MM.1S (cell line): ENCODE measurements around the gene LORICRIN.

Experiments used
- DNase-seq: peaks from one replicate; pipeline ENCODE4 v3.0.0-alpha.2; 2015
- H2AFZ ChIP-seq: fragments of 300-600 bp; sonication (generic); 2 replicates; pipeline ENCODE4 v1.6.0; 2016; ENCODE audit warnings: antibody characterized with exemption, low read length
- H3F3A ChIP-seq: fragments of 300-600 bp; sonication (generic); 2 replicates; pipeline ENCODE4 v1.6.1; 2016; ENCODE audit warnings: mild to moderate bottlenecking, antibody characterized with exemption, low read length, moderate library complexity, mixed read lengths; ENCODE audit not compliant: insufficient read depth
- H3K27ac ChIP-seq: fragments of 300-600 bp; sonication (generic); 2 replicates; pipeline ENCODE4 v1.5.1; 2016; ENCODE audit warnings: mild to moderate bottlenecking, low read length
- H3K27me3 ChIP-seq: fragments of 300-600 bp; sonication (generic); replicated peaks from 2 replicates; pipeline ENCODE4 v1.6.0; 2016; ENCODE audit warnings: low read length; ENCODE audit not compliant: insufficient read depth
- H3K36me3 ChIP-seq: fragments of 300-600 bp; sonication (generic); replicated peaks from 2 replicates; pipeline ENCODE4 v1.6.1; 2016; ENCODE audit warnings: mild to moderate bottlenecking, low read length, mixed read lengths; ENCODE audit not compliant: insufficient read depth
- H3K4me1 ChIP-seq: fragments of 300-600 bp; sonication (generic); 2 replicates; pipeline ENCODE4 v1.6.1; 2016; ENCODE audit warnings: low read length, mixed read lengths
- H3K4me2 ChIP-seq: fragments of 300-600 bp; sonication (generic); 2 replicates; pipeline ENCODE4 v1.6.0; 2016; ENCODE audit warnings: low read depth, low read length
- H3K4me3 ChIP-seq: fragments of 300-600 bp; sonication (generic); 2 replicates; pipeline ENCODE4 v1.5.1; 2016; ENCODE audit warnings: low read length, mixed read lengths
- H3K79me2 ChIP-seq: fragments of 300-600 bp; sonication (generic); 2 replicates; pipeline ENCODE4 v1.6.1; 2016; ENCODE audit warnings: mixed run types, low read length, mixed read lengths
- H3K9ac ChIP-seq: fragments of 300-600 bp; sonication (generic); 2 replicates; pipeline ENCODE4 v1.6.1; 2016; ENCODE audit warnings: low read length, mixed read lengths
- H3K9me2 ChIP-seq: fragments of 300-600 bp; sonication (generic); replicated peaks from 2 replicates; pipeline ENCODE4 v1.6.1; 2016; ENCODE audit warnings: mild to moderate bottlenecking, low read length, mixed read lengths; ENCODE audit not compliant: insufficient read depth
- H3K9me3 ChIP-seq: fragments of 300-600 bp; sonication (generic); replicated peaks from 2 replicates; pipeline ENCODE4 v1.6.1; 2016; ENCODE audit warnings: mild to moderate bottlenecking, low read length, mixed read lengths; ENCODE audit not compliant: insufficient read depth
- H4K20me1 ChIP-seq: fragments of 300-600 bp; sonication (generic); 2 replicates; pipeline ENCODE4 v1.6.1; 2016; ENCODE audit warnings: mild to moderate bottlenecking, low read length, moderate library complexity, mixed read lengths; ENCODE audit not compliant: insufficient read depth
- CTCF ChIP-seq: fragments of 300-600 bp; sonication (generic); IDR thresholded peaks from 2 replicates; pipeline ENCODE4 v1.5.1; 2016; ENCODE audit warnings: antibody characterized with exemption, low read length, mixed read lengths
- EZH2 ChIP-seq: fragments of 300-600 bp; sonication (generic); optimal IDR thresholded peaks from 2 replicates; pipeline ENCODE3; 2017; ENCODE audit warnings: low read depth, mild to moderate bottlenecking, antibody characterized with exemption, low read length, mixed read lengths
- EZH2phosphoT487 ChIP-seq: fragments of 300-600 bp; sonication (generic); IDR thresholded peaks from 2 replicates; pipeline ENCODE4 v1.6.1; 2018; ENCODE audit warnings: antibody characterized with exemption, low read length

Gene LORICRIN

GRCh38 chr1:153288634-153289275, 29.3 kb downstream of the LORICRIN start:
- no peaks in the 10 kb centered on the region for H3K27me3 ChIP-seq
- no peaks in the 10 kb centered on the region for H3K79me2 ChIP-seq
- no peak overlapping the region for H3K4me2 ChIP-seq
- H3K27ac ChIP-seq: no peak overlapping the region
- H4K20me1 ChIP-seq: no peaks in the 10 kb centered on the region
- H2AFZ ChIP-seq: no peak overlapping the region
- H3K9me2 ChIP-seq: no peaks in the 10 kb centered on the region
- H3K9ac ChIP-seq: no peak overlapping the region
- no peaks in the 10 kb centered on the region for H3K36me3 ChIP-seq
- H3K9me3 ChIP-seq: no peaks in the 10 kb centered on the region
- peak; percentile 79 for TF ChIP-seq CTCF
- no peak for TF ChIP-seq EZH2
- H3K4me1 ChIP-seq: no peaks in the 10 kb centered on the region
- no peak for DNase-seq
- no peak overlapping the region for H3K4me3 ChIP-seq
- H3F3A ChIP-seq: no peaks in the 10 kb centered on the region

- Histone ChIP-seq H3K27me3 (no peaks in the 10 kb centered on the region), H3K36me3 (no peaks in the 10 kb centered on the region), H3K4me3 (no peak overlapping the region), H3K4me1 (no peaks in the 10 kb centered on the region), H4K20me1 (no peaks in the 10 kb centered on the region), H3K9me3 (no peaks in the 10 kb centered on the region), H3K9ac (no peak overlapping the region), H3K9me2 (no peaks in the 10 kb centered on the region), H2AFZ (no peak overlapping the region), H3K4me2 (no peak overlapping the region), H3F3A (no peaks in the 10 kb centered on the region), H3K27ac (no peak overlapping the region), H3K79me2 (no peaks in the 10 kb centered on the region)
- TF ChIP-seq CTCF: no peak
- TF ChIP-seq EZH2phosphoT487: no peak
- TF ChIP-seq EZH2: no peak
- DNase-seq: no peak
Observed at GRCh38 chr1:153291514-153291913, 32.0 kb downstream of the LORICRIN start.

- no peaks in the 10 kb centered on the region for H3K36me3 ChIP-seq
- H2AFZ ChIP-seq: no peak overlapping the region
- no peaks in the 10 kb centered on the region for H3K79me2 ChIP-seq
- no peaks in the 10 kb centered on the region for H3K9me3 ChIP-seq
- no peaks in the 10 kb centered on the region for H4K20me1 ChIP-seq
- no peaks in the 10 kb centered on the region for H3K9me2 ChIP-seq
- DNase-seq: no peak
- no peak overlapping the region for H3K4me2 ChIP-seq
- TF ChIP-seq CTCF (no peak), EZH2 (no peak), EZH2phosphoT487 (no peak)
- no peak overlapping the region for H3K27ac ChIP-seq
- H3K4me1 ChIP-seq: no peaks in the 10 kb centered on the region
- H3K27me3 ChIP-seq: no peaks in the 10 kb centered on the region
- H3F3A ChIP-seq: no peaks in the 10 kb centered on the region
- no peak overlapping the region for H3K9ac ChIP-seq
- H3K4me3 ChIP-seq: no peak overlapping the region
Observed at GRCh38 chr1:153292185-153292584, 32.7 kb downstream of the LORICRIN start.
